HG02759 (cell line): ENCODE measurements around the gene LRRC23.
"Not testable (repeated sequence)": the region's sequence is repeated elsewhere in the genome, so short reads cannot be mapped to it uniquely, and the experiment has no call there.

Source experiments
- ATAC-seq: cut with Tn5 transposase; IDR thresholded peaks from one replicate; pipeline ENCODE4 v1.9.1; 2021; ENCODE audit warnings: mild to moderate bottlenecking, moderate library complexity; ENCODE audit not compliant: unreplicated experiment

LRRC23 gene

GRCh38 chr12:6872073-6873048, 32.3 kb upstream of the LRRC23 start:
- ATAC-seq: no peak

- ATAC-seq: peak; percentile 86
These were observed 31.3 kb upstream of the LRRC23 start, which contains the start of gene SPSB2 for GRCh38 chr12:6873094-6874014. TSS of gene SPSB2 (minus strand) at chr12:6873303. CDS start at chr12:6872901, 402 bp downstream.

- not testable (repeated sequence) for ATAC-seq
These were observed 30.6 kb upstream of the LRRC23 start for GRCh38 chr12:6874015-6874368.

GRCh38 chr12:6879824-6880223, 24.8 kb upstream of the LRRC23 start:
- not testable (repeated sequence) for ATAC-seq

GRCh38 chr12:6883252-6883651, 21.4 kb upstream of the LRRC23 start:
- ATAC-seq: no peak

DNA sequence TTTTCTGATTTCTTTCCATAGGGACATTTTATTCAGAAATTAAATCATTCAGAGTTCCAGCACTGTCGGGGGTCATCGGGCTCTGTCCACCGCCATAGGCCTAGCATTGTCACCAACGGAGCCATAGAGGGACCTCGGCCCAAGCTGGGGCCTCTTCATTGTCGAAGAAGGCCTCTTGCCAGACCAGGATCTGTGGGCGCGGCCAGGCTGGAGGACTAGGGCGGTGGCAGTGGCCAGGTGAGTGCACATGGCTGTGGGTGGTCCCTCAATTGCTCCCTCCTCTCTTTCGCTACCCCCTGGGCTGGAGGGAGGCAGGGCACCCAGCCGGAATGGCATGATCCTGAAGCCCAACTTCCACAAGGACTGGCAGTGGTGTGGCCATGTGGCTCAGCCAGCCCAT, 20.9 kb upstream of the LRRC23 start:
- no peak for ATAC-seq

DNA sequence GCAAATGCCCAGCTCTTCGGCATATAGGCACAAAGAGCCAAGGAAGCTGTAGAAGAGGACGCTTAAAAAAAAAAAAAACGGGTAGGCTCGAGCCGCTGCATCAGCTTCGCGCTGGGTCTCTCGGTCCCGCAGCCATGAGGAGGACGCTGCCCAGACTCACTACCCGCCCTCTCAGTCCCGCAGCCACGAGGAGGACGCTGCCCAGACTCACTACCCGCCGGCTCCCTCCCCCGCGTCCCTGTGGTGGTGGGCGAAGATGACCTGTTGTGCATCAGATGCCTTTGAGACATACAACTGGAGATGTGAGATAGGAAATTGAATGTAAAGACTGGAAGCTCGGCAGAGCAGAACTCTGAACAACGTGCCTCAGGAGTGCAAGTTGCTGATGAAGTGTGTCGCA, 20.1 kb upstream of the LRRC23 start:
- no peak for ATAC-seq

GRCh38 chr12:6886206-6886999, 18.2 kb upstream of the LRRC23 start:
- not testable (repeated sequence) for ATAC-seq

- ATAC-seq: no peak
These were observed 17.2 kb upstream of the LRRC23 start for GRCh38 chr12:6887460-6887859.

DNA sequence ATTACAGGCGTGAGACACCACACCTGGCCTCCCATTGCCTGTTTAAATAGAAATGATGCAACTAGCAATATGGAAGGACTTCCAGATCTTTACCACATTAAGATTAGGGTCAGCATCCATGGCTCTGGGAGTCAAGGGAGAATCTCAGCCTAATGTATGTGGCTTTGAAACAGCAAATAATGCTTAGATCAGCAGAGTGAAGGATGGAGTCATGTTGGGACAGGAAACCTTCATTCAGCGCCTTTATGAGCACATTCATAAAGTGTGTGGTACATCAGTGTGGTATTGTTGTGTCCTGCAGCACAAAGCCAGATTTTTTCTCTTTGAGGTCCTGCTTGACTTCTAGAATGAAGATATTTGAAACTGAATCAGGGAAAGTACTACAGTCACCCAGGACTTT, 16.3 kb upstream of the LRRC23 start:
- ATAC-seq: no peak

DNA sequence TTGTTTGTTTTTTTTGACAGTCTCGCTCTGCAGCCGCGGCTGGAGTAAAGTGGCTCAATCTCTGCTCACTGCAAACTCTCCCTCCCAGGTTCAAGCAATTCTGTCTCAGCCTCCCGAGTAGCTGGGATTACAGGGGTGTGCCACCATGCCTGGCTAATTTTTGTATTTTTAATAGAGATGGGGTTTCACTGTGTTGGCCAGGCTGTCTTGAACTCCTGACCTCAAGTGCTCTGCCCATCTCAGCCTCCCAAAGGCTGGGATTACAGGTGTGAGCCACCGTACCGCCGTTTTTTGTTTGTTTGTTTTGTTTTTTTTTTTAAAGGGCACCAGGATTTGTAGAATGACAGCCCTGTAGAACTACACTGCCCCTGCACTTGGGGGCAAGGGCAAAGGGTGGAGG, 15.8 kb upstream of the LRRC23 start:
- ATAC-seq: not testable (repeated sequence)

- not testable (repeated sequence) for ATAC-seq
These were observed 14.6 kb upstream of the LRRC23 start for GRCh38 chr12:6889775-6890573.

DNA sequence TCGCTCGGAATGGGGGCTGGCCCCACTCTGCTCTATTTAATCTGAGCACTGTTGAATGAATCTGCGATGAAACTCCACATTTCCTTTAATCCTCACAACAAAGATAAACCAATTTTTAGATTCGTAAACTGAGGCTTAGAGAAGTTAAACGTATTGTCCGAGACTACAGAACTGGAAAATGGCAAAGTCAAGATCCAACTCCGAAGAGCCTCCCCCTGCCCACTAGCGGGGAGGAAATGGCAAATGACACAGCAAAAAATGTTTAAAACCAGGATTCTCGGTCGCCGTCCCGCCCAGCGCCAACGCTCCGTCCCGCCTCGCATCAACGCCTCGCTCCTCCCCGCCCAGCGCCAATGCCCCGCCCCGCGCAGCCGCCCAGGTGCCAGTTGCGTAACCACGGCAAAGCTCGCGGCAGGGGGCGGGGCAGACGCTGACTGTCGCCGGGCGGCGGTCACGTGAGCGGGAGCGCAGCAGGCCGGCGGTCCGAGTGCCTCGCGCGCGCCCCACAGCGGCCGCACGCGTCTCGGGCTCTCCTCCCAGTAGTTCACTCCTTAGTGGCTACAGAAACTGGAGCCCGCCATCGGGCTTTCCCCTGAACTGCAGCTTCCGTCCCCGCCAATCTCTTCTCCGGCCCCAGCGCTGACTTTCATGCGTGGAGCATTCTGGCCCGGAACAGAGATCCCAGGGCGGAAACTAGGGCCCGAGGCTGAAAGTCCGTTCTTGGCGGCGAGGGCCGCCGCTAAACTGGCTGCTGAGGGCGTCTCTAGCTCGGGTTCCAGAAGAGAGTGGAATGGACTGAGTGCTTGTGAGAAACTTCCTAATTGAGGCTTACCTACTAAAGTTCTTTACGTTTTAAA, 13.6 kb upstream of the LRRC23 start:
- peak; percentile 96 for ATAC-seq

GRCh38 chr12:6891646-6892001, 13.0 kb upstream of the LRRC23 start:
- no peak for ATAC-seq

GRCh38 chr12:6892683-6893082, 11.9 kb upstream of the LRRC23 start:
- not testable (repeated sequence) for ATAC-seq

DNA sequence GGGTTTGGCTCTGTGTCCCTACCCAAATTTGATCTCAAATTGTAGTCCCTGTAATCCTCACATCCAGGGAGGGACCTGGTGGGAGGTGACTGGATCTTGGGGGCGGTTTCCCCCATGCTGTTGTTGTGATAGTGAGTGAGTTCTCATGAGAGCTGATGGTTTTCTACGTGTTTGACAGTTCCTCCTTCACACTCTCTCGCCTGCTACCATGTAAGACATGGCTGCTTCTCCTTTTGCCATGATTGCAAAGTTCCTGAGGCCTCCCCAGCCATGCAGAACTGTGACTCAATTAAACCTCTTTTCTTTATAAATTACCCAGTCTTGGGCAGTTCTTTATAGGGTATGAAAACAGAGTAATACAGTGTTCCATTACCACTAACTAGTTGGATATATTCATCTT, 10.3 kb upstream of the LRRC23 start:
- ATAC-seq: no peak

GRCh38 chr12:6896846-6897435, 7.7 kb upstream of the LRRC23 start:
- ATAC-seq: no peak

- ATAC-seq: no peak
These were observed 5.2 kb upstream of the LRRC23 start for GRCh38 chr12:6899427-6899826.
